ENCODE measurements around the gene INHBC.

The INHBC gene

GRCh38 chr12:57459750-57460467 lies 25.3 kb downstream of the INHBC start, which contains the start of gene GLI1:
GLI1 (plus strand) TSS chr12:57459785; CDS start chr12:57463692, 3,907 bp downstream.
- TF ChIP-seq CTCF (IDR thresholded peaks at IDR 0.05; ENCODE audit: control insufficient read depth, extremely low read depth, insufficient read depth), result no peak
- peak within 1 kb of the TSS; percentile 78 for H3K4me3 ChIP-seq (ENCODE audit: low read depth, low read length)
- no peak for DNase-seq (ENCODE audit: low read depth)

GRCh38 chr12:57460468-57460784 lies 25.8 kb downstream of the INHBC start:
- TF ChIP-seq CTCF (IDR thresholded peaks at IDR 0.05; ENCODE audit: control insufficient read depth, extremely low read depth, insufficient read depth), result no peak
- no peak overlapping the region; the same call in 1 of the 2 replicates for H3K4me3 ChIP-seq (ENCODE audit: low read depth, low read length)
- DNase-seq (ENCODE audit: low read depth), result no peak

GRCh38 chr12:57460841-57461275 lies 26.3 kb downstream of the INHBC start:
- DNase-seq (ENCODE audit: low read depth), result no peak
- H3K4me3 ChIP-seq (ENCODE audit: low read depth, low read length), result no peak overlapping the region
- TF ChIP-seq CTCF (IDR thresholded peaks at IDR 0.05; ENCODE audit: control insufficient read depth, extremely low read depth, insufficient read depth), result no peak

- DNase-seq (ENCODE audit: low read depth), result no peak
- no peak for TF ChIP-seq CTCF (IDR thresholded peaks at IDR 0.05; ENCODE audit: control insufficient read depth, extremely low read depth, insufficient read depth)
- peak overlapping the region; percentile 57 for H3K4me3 ChIP-seq (ENCODE audit: low read depth, low read length)
Measured at GRCh38 chr12:57461276-57461916, 26.8 kb downstream of the INHBC start.

GRCh38 chr12:57461917-57462250 lies 27.3 kb downstream of the INHBC start:
- no peak for TF ChIP-seq CTCF (IDR thresholded peaks at IDR 0.05; ENCODE audit: control insufficient read depth, extremely low read depth, insufficient read depth)
- no peak for DNase-seq (ENCODE audit: low read depth)
- H3K4me3 ChIP-seq (ENCODE audit: low read depth, low read length), result peak overlapping the region; percentile 57

- H3K4me3 ChIP-seq (ENCODE audit: low read depth, low read length), result peak overlapping the region; percentile 57
- peak; percentile 67 for DNase-seq (ENCODE audit: low read depth)
- peak; percentile 98 for TF ChIP-seq CTCF (IDR thresholded peaks at IDR 0.05; ENCODE audit: control insufficient read depth, extremely low read depth, insufficient read depth)
Measured at GRCh38 chr12:57462251-57462911, 27.8 kb downstream of the INHBC start.
